Hepatocyte (in vitro differentiated cells): ENCODE data around the gene CCL3.

Source experiments
- CTCF ChIP-seq: fragments of 200-600 bp; sonication (generic); IDR thresholded peaks from 2 replicates; pipeline ENCODE4 v1.5.1; 2016; ENCODE audit warnings: antibody characterized with exemption, mild to moderate bottlenecking; ENCODE audit not compliant: poor library complexity
- EZH2 ChIP-seq: fragments of 200-600 bp; sonication (generic); IDR thresholded peaks from 2 replicates; pipeline ENCODE4 v1.6.1; 2016; ENCODE audit warnings: antibody characterized with exemption, mild to moderate bottlenecking, borderline replicate concordance
- EZH2phosphoT487 ChIP-seq: fragments of 200-600 bp; sonication (generic); IDR thresholded peaks from one replicate; pipeline ENCODE4 v1.6.1; 2018; ENCODE audit warnings: antibody characterized with exemption, mild to moderate bottlenecking, low read depth, moderate library complexity; ENCODE audit not compliant: unreplicated experiment, severe bottlenecking

DNA sequence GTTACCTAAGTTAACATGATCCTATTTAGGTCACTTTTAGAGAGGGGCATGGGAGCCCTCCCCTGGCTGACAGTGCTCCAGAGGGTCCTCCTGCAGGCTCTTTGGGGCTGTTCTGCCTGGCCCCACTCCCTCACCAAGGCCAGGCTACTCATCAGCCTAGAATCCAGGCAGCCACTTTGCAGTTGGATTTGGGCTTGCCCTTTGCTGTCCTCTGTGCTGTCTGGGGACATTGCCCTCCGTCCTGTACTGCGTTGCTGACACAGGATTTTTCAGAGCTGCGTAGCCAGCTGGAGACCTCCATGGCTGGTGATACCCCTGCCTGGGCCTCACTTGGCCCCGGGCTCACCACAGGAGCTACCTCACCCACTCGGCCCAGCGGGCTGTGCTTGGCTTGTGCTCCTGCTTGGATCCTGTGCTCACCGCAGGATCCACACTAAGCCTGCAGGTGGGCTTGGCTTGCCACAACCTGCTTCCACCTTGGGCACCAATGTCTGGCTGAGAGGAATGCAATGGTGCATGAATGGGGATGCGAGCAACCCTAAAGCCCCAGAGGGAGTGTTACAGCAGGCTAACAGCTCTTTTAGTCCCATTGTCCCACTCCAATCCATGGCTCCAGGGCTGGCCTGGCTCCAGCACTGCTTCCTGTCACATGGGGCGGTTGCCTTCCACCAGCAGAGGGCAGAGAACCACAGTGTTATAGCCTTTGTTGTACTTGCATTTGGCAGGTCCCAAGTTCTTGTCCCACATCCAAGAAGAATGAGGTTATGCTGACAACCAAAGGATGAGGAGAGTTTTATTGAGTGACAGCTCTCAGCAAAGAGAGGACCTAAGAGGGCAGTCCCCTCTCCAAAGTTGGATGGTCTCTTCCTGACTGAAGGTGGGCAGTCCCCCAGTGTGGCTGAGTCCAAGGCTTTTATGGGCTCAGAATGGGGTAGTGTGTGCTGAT, 35.2 kb upstream of the CCL3 start:
- TF ChIP-seq CTCF (peak; percentile 42), EZH2 (no peak), EZH2phosphoT487 (no peak)
